ENCODE data around the gene TARM1. TPM values are rescaled to one million over a fixed set of nuclear protein-coding genes. Genes with fewer than 3 reads are reported as not detected.
"Not testable (repeated sequence)": the region's sequence is repeated elsewhere in the genome, so short reads cannot be mapped to it uniquely, and the experiment has no call there.

The TARM1 gene
- total and polyA plus RNA-seq, 2 donors: not detected

- H3K4me3 ChIP-seq (ENCODE audit: low read depth, low read length): no peak overlapping the region
- peaks cover 2% of the 10 kb centered on the region for H3K36me3 ChIP-seq (ENCODE audit: insufficient read depth)
- WGBS: 75% methylated on average over 7 of the region's 7 CpGs
- H3K27ac ChIP-seq (ENCODE audit: low read depth): no peak overlapping the region
- no peaks in the 10 kb centered on the region for H3K4me1 ChIP-seq (ENCODE audit: insufficient read depth)
- no peak for DNase-seq (ENCODE audit: extremely low spot score)
Measured at GRCh38 chr19:54108496-54108895, 27.3 kb upstream of the TARM1 start.

GRCh38 chr19:54107876-54108490 lies 26.8 kb upstream of the TARM1 start:
- Histone ChIP-seq H3K4me3 (ENCODE audit: low read depth, low read length) (no peak overlapping the region), H3K4me1 (ENCODE audit: insufficient read depth) (no peaks in the 10 kb centered on the region), H3K27ac (ENCODE audit: low read depth) (no peak overlapping the region), H3K36me3 (ENCODE audit: insufficient read depth) (peaks cover 2% of the 10 kb centered on the region)
- no peak for DNase-seq (ENCODE audit: extremely low spot score)
- WGBS: 79% methylated on average over 21 of the region's 21 CpGs

GRCh38 chr19:54106716-54107115 lies 25.6 kb upstream of the TARM1 start:
- DNase-seq (ENCODE audit: extremely low spot score): no peak
- H3K27ac ChIP-seq (ENCODE audit: low read depth): no peak overlapping the region
- H3K4me3 ChIP-seq (ENCODE audit: low read depth, low read length): no peak overlapping the region
- peaks cover 2% of the 10 kb centered on the region for H3K36me3 ChIP-seq (ENCODE audit: insufficient read depth)
- H3K4me1 ChIP-seq (ENCODE audit: insufficient read depth): no peaks in the 10 kb centered on the region
- WGBS: 72% methylated on average over 15 of the region's 15 CpGs

- Histone ChIP-seq H3K4me3 (ENCODE audit: low read depth, low read length) (no peak overlapping the region), H3K27ac (ENCODE audit: low read depth) (no peak overlapping the region), H3K36me3 (ENCODE audit: insufficient read depth) (peaks cover 2% of the 10 kb centered on the region), H3K4me1 (ENCODE audit: insufficient read depth) (no peaks in the 10 kb centered on the region)
- no peak for DNase-seq (ENCODE audit: extremely low spot score)
- 86% methylated on average over 10 of the region's 10 CpGs for WGBS
Measured at GRCh38 chr19:54105796-54106195, 24.6 kb upstream of the TARM1 start.

DNA sequence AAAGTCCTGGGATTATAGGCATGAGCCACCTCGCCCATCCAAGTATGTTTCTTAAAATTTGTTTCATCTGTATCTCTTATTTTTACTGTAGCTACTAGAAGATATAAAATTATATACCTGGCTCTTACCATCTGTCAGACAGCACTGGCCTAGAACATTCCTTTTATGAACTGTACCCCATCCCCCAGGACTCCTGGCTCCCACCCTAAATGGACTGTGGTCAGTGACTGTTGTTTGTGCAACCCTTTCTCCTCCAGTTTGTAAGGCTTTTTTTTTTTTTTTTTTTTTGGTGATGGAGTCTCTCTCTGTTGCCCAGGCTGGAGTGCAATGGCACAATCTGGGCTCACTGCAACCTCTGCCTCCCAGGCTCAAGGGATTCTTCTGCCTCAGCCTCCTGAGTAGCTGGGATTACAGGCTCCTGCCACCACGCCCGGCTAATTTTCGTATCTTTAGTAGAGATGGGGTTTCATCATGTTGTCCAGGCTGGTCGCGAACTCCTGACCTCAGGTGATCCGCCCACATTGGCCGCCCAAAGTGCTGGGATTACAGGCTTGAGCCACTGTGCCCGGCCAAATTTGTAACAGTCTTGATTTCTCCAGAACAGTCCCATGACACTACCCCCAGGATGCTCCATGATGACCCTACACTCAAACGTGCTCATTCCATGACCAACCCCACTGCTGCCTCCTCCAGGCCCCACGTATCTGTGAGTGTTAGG lies 24.0 kb upstream of the TARM1 start:
- Histone ChIP-seq H3K4me3 (ENCODE audit: low read depth, low read length) (no peak overlapping the region), H3K36me3 (ENCODE audit: insufficient read depth) (no peaks in the 10 kb centered on the region), H3K27ac (ENCODE audit: low read depth) (no peak overlapping the region), H3K4me1 (ENCODE audit: insufficient read depth) (no peaks in the 10 kb centered on the region)
- DNase-seq (ENCODE audit: extremely low spot score): no peak
- 89% methylated on average over 11 of the region's 11 CpGs for WGBS

DNA sequence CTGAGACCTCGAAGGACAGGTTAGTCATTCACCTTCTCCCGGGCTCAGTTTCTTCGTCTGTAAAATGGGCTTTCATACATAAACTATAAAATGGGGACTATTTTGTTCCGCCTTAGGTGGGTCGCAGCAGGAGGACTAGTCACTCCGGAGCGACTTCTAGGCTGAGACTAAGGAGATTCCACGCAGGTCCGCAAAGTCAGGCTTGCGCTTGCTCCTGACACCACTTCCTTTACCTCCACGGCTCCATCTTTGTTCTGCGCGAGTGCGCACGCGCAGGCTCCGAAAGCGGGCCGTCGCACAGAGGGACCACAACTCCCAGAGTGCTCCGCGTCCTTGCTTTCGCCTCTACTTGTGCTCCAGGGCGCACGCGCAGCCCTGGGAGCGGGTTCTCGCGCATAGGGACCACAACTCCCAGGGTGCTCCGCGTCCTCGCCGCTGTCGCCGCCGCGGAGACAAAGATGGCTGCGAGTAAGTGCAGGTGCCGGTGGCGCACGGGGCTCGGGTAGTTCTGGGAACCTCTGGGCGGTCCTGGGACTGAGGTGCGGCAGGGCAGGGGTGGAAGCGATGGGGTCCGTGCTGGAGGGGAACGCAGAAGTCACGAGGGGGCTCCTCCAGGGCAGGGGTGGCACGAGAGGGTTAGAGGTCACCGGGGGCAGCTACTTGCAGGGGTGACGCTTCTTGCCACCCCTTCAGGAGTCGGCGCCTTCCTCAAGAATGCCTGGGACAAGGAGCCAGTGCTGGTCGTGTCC lies 21.4 kb upstream of the TARM1 start, which contains the start of gene NDUFA3:
TSS of gene NDUFA3 (plus strand) at position 435 of the 749 bp plus-strand sequence. CDS start at position 459, 24 bp downstream.
- 2% methylated on average over 54 of the region's 54 CpGs for WGBS
- H3K36me3 ChIP-seq (ENCODE audit: insufficient read depth): no peaks in the 10 kb centered on the region
- H3K4me3 ChIP-seq (ENCODE audit: low read depth, low read length): peak within 1 kb of the TSS; percentile 87
- peak; percentile 92 for DNase-seq (ENCODE audit: extremely low spot score)
- peak within 1 kb of the TSS; percentile 0 for H3K27ac ChIP-seq (ENCODE audit: low read depth)
- H3K4me1 ChIP-seq (ENCODE audit: insufficient read depth): no peaks in the 10 kb centered on the region

GRCh38 chr19:54100561-54100960 lies 19.4 kb upstream of the TARM1 start, which contains the start of gene OSCAR:
Gene OSCAR, minus strand, starts transcription at chr19:54100803. Its CDS starts 11 bp downstream, at chr19:54100792.
- H3K27ac ChIP-seq (ENCODE audit: low read depth): no peak within 1 kb of the TSS
- 44% methylated on average over 5 of the region's 5 CpGs for WGBS
- H3K4me1 ChIP-seq (ENCODE audit: insufficient read depth): no peaks in the 10 kb centered on the region
- no peak for DNase-seq (ENCODE audit: extremely low spot score)
- H3K4me3 ChIP-seq (ENCODE audit: low read depth, low read length): no peak within 1 kb of the TSS
- no peaks in the 10 kb centered on the region for H3K36me3 ChIP-seq (ENCODE audit: insufficient read depth)

GRCh38 chr19:54099903-54100255 lies 18.7 kb upstream of the TARM1 start:
- DNase-seq (ENCODE audit: extremely low spot score); H3K4me3 ChIP-seq (ENCODE audit: low read depth, low read length); H3K36me3 ChIP-seq (ENCODE audit: insufficient read depth); H3K4me1 ChIP-seq (ENCODE audit: insufficient read depth); H3K27ac ChIP-seq (ENCODE audit: low read depth): not testable (repeated sequence)
- 73% methylated on average over 9 of the region's 9 CpGs for WGBS

GRCh38 chr19:54099190-54099902 lies 18.2 kb upstream of the TARM1 start:
- no peak for DNase-seq (ENCODE audit: extremely low spot score)
- WGBS: 79% methylated on average over 12 of the region's 12 CpGs

GRCh38 chr19:54096617-54097106 lies 15.5 kb upstream of the TARM1 start:
- no peak for DNase-seq (ENCODE audit: extremely low spot score)
- 7% methylated on average over 14 of the region's 14 CpGs for WGBS
- Histone ChIP-seq H3K4me3 (ENCODE audit: low read depth, low read length) (no peak overlapping the region), H3K27ac (ENCODE audit: low read depth) (peak overlapping the region; percentile 52), H3K36me3 (ENCODE audit: insufficient read depth) (no peaks in the 10 kb centered on the region), H3K4me1 (ENCODE audit: insufficient read depth) (no peaks in the 10 kb centered on the region)

More at GRCh38 chr19:54099190-54099902, 18.2 kb upstream of the TARM1 start:
- no peak overlapping the region for H3K4me3 ChIP-seq (ENCODE audit: low read depth, low read length)
- H3K36me3 ChIP-seq (ENCODE audit: insufficient read depth): no peaks in the 10 kb centered on the region
- H3K27ac ChIP-seq (ENCODE audit: low read depth): no peak overlapping the region
- no peaks in the 10 kb centered on the region for H3K4me1 ChIP-seq (ENCODE audit: insufficient read depth)

- not testable (repeated sequence) for DNase-seq (ENCODE audit: extremely low spot score); H3K36me3 ChIP-seq (ENCODE audit: insufficient read depth); H3K4me1 ChIP-seq (ENCODE audit: insufficient read depth); H3K27ac ChIP-seq (ENCODE audit: low read depth)
- H3K4me3 ChIP-seq (ENCODE audit: low read depth, low read length): peak overlapping the region; percentile 20
- WGBS: under 1% methylated on average over 46 of the region's 46 CpGs
Measured at GRCh38 chr19:54095859-54096616, 14.9 kb upstream of the TARM1 start.

DNA sequence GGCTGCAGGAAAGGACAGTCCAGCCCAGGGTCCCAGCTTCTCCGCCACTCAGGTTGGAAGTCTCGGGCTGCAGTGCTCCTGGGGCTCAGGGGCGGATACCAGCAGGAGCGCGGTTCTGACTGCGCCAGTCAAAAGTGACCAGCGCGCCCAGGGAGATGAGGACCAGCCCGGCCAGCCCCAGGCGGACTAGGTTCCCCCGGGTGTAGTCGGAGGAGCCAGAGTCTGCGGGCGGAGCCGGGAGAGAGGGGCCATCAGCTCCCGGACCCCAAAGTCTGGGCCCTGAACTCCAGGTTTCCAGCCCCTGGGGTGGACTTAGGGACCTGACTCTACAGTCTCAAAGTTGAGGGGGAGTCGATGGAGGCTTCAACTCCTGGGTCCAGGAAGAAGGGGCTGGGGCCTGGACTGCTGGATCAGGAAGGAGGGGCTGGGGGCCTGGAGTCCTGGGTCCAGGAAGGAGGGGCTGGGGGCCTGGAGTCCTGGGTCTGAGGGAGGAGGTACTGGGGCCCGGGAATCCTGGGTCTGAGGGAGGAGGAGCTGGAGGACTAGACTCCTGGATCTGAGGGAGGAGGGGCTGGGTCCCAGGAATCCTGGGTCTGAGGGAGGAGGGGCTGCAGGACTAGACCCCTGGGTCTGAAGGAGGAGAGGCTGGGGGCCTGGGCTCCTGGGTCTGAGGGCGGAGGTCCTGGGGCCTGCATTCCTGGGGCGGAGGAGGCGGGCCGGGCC lies 14.1 kb upstream of the TARM1 start:
- WGBS: 66% methylated on average over 22 of the region's 22 CpGs
- Histone ChIP-seq H3K4me3 (ENCODE audit: low read depth, low read length) (peak overlapping the region; percentile 20), H3K36me3 (ENCODE audit: insufficient read depth) (no peaks in the 10 kb centered on the region), H3K4me1 (ENCODE audit: insufficient read depth) (no peaks in the 10 kb centered on the region), H3K27ac (ENCODE audit: low read depth) (no peak overlapping the region)
- DNase-seq (ENCODE audit: extremely low spot score): no peak

Data from urinary bladder (tissue), 4 donors.